Skeletal muscle tissue (tissue), 4 donors: Measurements from ENCODE around the gene SCAF11. TPM values are rescaled to one million over a fixed set of nuclear protein-coding genes. Genes with fewer than 3 reads are reported as not detected.

Source experiments
- H3K27ac ChIP-seq: one replicate; pipeline ENCODE4 v1.7.0; 2013; ENCODE audit warnings: mild to moderate bottlenecking, low read depth, low read length, inconsistent platforms
- H3K27me3 ChIP-seq, 3 donors: one replicate each; pipeline ENCODE4 v1.7.0; 2013; ENCODE audit warnings: low read length in 3 of 3; ENCODE audit not compliant: control insufficient read depth in 3 of 3, insufficient read depth in 3 of 3
- H3K36me3 ChIP-seq, 3 donors: one replicate each; pipeline ENCODE4 v1.7.0; 2013; ENCODE audit warnings: low read length in 3 of 3; ENCODE audit not compliant: control insufficient read depth in 3 of 3, insufficient read depth in 3 of 3
- H3K4me1 ChIP-seq, 3 donors: one replicate each; pipeline ENCODE4 v1.7.0; 2013; ENCODE audit warnings: low read length in 3 of 3, mild to moderate bottlenecking in 3 of 3; ENCODE audit not compliant: control insufficient read depth in 3 of 3, insufficient read depth in 3 of 3
- H3K4me3 ChIP-seq, 3 donors: one replicate each; pipeline ENCODE4 v1.7.0; 2013; ENCODE audit warnings: low read length in 3 of 3
- H3K9ac ChIP-seq, 3 donors: one replicate each; pipeline ENCODE4 v1.7.0; 2013; ENCODE audit warnings: low read length in 3 of 3, mild to moderate bottlenecking in 3 of 3, moderate library complexity in 2 of 3, low read depth in 1 of 3
- H3K9me3 ChIP-seq, 3 donors: one replicate each; pipeline ENCODE4 v1.7.0; 2013; ENCODE audit warnings: low read length in 3 of 3; ENCODE audit not compliant: control insufficient read depth in 3 of 3
- total RNA-seq: library from RNA; depleted of rRNA; stranded (reverse); fragments of >200 nt; gene quantifications from one replicate; pipeline ENCODE4 v1.2.3, GENCODE V29; 2014
- donor health status: Osteomylitis.

The SCAF11 gene
- total RNA-seq, 1 donor from 2014 or later = 78.3 TPM

DNA sequence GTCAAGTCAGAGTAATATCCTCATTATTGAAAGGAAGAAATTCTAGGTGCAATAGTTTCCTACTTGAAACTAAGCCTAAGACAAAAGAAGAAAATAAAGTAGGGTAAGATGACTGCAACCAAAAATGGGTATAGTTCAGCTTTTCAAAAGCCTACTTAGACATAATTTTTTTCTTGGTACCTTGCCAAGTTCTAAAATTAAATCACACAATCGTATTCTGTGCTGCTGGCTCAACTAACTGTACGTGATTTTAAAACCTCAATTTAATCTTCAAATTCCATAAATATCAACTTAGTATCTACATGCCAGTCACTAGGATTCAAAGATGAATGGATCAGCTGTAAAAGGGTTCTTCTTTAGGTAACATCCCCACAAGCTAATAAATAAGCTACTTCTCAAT lies 56.9 kb downstream of the SCAF11 start:
- Histone ChIP-seq H3K4me1 (peaks cover 0 to 5% (median 0%) of the 10 kb centered on the region in 3 donors), H3K9ac (no peak overlapping the region), H3K9me3 (no peaks in the 10 kb centered on the region), H3K27me3 (no peaks in the 10 kb centered on the region), H3K36me3 (peaks cover 3 to 24% (median 17%) of the 10 kb centered on the region in 3 donors), H3K27ac (no peak overlapping the region), H3K4me3 (no peak overlapping the region)

DNA sequence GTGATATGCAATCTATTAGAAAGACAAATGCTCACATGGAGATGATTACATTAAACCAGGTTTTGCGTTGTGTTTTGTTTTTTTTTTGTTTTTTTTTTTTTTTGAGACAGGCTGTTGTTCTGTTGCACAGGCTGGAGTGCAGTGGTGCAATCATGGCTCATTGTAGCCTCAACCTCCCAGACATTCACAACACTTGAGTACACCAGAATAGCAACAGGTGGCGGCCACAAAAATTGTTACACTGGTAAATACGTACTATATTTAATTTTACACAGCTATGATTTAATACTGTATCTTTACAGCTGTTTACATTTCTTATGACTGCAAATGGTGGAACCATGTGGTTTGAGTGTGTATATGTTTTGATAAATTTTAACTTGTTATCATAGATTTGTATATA lies 60.0 kb downstream of the SCAF11 start:
- Histone ChIP-seq H3K9me3 (no peaks in the 10 kb centered on the region), H3K4me3 (no peak overlapping the region), H3K27ac (no peak overlapping the region), H3K9ac (no peak overlapping the region), H3K36me3 (peaks cover 18 to 50% (median 38%) of the 10 kb centered on the region in 3 donors), H3K27me3 (no peaks in the 10 kb centered on the region), H3K4me1 (peaks cover 0 to 5% (median 0%) of the 10 kb centered on the region in 3 donors)

DNA sequence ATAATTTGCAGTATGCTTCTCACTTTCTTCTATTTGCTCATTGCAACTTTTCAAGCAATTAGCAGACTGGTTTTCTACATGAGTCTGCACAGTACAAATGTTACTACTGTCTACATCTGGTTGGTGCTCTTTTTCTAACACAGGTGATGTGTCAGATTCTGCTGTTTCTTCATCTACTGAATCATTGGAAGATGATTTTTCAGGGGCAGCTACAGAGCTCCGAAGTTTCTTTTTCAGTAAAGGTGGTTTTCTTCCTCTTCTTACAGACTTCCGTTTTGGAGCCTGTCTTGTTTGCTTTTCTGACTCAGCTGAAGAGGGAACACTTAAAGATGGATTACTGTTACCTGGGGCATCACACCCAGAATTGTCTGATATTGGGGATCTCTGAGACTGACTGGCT lies 62.1 kb downstream of the SCAF11 start:
- Histone ChIP-seq H3K36me3 (peaks cover 21 to 57% (median 49%) of the 10 kb centered on the region in 3 donors), H3K27me3 (no peaks in the 10 kb centered on the region), H3K27ac (no peak overlapping the region), H3K4me1 (no peaks in the 10 kb centered on the region), H3K9ac (no peak overlapping the region), H3K9me3 (no peaks in the 10 kb centered on the region), H3K4me3 (no peak overlapping the region)

DNA sequence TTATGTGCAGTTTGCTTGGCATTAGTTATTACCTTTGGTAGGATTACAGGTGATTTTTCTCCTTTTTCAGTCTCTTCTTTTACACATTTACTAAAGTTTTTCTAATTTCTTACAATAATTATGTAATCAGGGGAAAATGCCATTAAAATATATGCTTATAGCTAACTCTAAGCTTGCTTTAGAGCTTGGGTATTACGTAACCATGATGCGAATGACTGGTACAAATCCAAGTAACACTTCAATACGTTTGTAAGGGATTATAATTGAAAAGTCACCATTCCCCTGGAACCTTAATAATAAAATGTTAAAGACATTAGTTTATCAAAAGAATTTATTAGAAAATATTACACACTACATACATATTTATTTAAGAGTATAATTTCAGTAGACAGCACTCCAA lies 71.6 kb downstream of the SCAF11 start:
- H3K9ac ChIP-seq = no peak overlapping the region

DNA sequence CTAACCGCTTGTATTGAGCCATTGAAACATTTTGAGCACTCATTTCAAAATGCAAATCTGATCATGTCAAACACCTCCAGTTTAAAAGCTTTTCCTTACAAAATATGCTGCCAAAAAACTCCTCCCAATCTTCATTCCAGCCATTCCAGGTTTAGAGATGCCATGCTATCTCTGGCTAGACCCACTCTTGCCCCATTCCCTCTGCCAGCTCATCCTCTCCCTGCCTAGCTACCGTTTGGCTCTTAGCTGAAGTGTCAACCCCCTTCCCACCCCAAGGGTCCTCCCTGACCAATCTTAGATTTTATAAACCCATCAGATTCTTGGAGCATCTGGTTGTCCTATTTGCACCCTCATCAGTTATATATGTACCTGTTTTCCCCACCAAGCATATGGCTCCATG lies 75.0 kb downstream of the SCAF11 start:
- H3K4me3 ChIP-seq = no peak overlapping the region
- H3K27me3 ChIP-seq = no peaks in the 10 kb centered on the region
- peaks cover 2 to 11% (median 10%) of the 10 kb centered on the region in 3 donors for H3K36me3 ChIP-seq

More for the DNA sequence above, 71.6 kb downstream of the SCAF11 start:
- no peak overlapping the region for H3K4me3 ChIP-seq
- H3K9me3 ChIP-seq = no peaks in the 10 kb centered on the region
- no peaks in the 10 kb centered on the region for H3K27me3 ChIP-seq
- H3K36me3 ChIP-seq = peaks cover 8 to 26% (median 21%) of the 10 kb centered on the region in 3 donors
- H3K27ac ChIP-seq = no peak overlapping the region
- H3K4me1 ChIP-seq = no peaks in the 10 kb centered on the region

DNA sequence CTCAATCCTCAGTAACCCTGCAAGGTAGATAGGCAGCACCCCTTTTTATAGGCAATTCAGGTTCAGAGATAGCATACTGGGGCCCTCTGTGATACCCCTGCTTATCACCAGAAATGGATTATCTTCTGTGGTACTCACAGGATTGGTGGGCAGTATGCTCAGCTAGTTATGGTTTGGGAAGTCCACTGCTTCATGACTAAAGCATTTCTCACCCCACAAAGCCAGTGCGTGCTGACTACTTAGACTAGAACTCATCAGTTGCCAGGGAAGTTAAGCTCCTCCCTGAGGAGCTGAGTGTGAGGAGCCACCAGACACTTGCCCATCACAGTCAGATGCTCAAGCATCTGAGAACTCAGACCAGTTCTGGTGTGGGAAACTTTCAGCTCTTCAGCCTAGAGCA lies 76.3 kb downstream of the SCAF11 start:
- no peaks in the 10 kb centered on the region for H3K27me3 ChIP-seq
- H3K9ac ChIP-seq = no peak overlapping the region
- no peak overlapping the region for H3K27ac ChIP-seq
- no peaks in the 10 kb centered on the region for H3K4me1 ChIP-seq
- no peaks in the 10 kb centered on the region for H3K9me3 ChIP-seq
- no peak overlapping the region for H3K4me3 ChIP-seq
- peaks cover 2 to 11% (median 10%) of the 10 kb centered on the region in 3 donors for H3K36me3 ChIP-seq

More for the DNA sequence above, 75.0 kb downstream of the SCAF11 start:
- Histone ChIP-seq H3K9ac (no peak overlapping the region), H3K27ac (no peak overlapping the region), H3K9me3 (no peaks in the 10 kb centered on the region), H3K4me1 (no peaks in the 10 kb centered on the region)

DNA sequence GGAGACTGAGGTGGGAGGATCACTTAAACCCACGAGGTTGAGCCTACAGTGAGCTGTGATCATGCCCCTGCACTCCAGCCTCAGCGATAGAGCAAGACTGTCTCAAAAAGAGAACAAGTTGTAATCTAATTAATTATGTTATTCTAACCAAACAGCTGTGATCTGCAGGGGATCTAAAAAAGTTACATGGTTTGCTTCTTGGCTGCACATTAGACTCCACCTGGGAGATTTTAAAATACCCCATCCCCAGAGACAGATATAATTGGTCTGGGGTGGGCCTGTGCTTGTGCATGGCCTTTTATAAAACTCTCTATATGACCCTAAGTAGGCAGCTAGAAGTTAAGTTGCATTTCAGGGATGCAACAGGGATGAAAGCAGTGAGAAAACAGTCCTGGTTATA lies 76.7 kb downstream of the SCAF11 start:
- no peak overlapping the region for H3K27ac ChIP-seq
- no peak overlapping the region for H3K4me3 ChIP-seq
- H3K36me3 ChIP-seq = peaks cover 2 to 7% (median 7%) of the 10 kb centered on the region in 3 donors
- H3K27me3 ChIP-seq = no peaks in the 10 kb centered on the region
- no peaks in the 10 kb centered on the region for H3K9me3 ChIP-seq
- no peak overlapping the region for H3K9ac ChIP-seq
- no peaks in the 10 kb centered on the region for H3K4me1 ChIP-seq

DNA sequence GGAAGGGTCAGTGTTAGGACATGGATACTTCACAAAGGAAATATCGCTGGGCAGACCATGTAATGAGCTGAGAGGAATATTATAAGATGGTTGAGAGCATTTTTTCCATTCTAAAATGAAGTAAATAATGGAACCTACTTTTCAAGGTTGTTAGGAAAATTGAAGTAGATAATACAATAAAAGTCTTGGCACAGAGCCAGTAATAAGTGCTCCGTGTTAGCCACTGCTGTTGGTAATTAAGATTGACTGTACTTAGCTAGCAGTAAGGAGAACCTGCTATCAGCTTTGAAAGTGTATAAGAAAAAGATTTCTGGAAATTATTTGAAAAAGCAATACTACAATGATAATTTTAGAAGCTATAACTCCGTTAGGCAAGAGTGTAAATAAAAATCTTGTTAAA lies 77.6 kb downstream of the SCAF11 start:
- Histone ChIP-seq H3K9me3 (no peaks in the 10 kb centered on the region), H3K4me1 (no peaks in the 10 kb centered on the region), H3K9ac (no peak overlapping the region), H3K36me3 (peaks cover 2 to 7% (median 6%) of the 10 kb centered on the region in 3 donors), H3K27ac (no peak overlapping the region), H3K4me3 (no peak overlapping the region), H3K27me3 (no peaks in the 10 kb centered on the region)

DNA sequence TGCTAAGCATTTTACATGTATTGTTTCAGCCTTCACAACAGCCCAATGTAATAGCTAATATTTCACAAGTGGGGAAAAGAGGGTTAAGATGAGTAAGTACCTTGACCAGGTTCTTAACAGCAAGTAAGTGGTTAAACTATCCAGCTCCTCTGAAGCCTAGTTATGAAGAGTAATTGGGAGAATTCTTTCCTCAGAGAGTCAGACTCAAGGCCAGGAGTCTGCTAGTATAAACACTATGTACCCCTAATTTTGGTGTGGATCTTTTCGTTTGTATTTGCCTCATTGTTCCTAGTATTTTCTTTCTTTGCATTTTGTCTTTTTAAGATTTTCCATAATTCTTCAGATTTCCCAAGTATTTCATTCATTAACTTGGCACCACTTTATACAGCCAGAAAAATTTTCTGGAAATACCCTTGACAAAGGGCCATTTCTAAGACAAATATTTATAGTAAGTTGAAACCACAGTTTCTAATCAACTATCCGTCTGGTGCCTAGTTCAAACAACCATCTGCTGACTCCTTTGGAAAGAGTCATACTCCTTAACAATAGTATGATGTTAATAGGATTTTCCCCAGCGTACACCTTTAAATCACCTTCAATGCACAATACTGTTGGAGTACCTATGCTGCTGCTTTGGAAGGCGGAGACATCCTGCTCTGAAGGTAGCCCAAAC lies 81.2 kb downstream of the SCAF11 start:
- Histone ChIP-seq H3K36me3 (peaks cover 0 to 9% (median 4%) of the 10 kb centered on the region in 3 donors), H3K4me1 (no peaks in the 10 kb centered on the region), H3K27ac (no peak overlapping the region), H3K9me3 (no peaks in the 10 kb centered on the region), H3K4me3 (no peak overlapping the region), H3K27me3 (no peaks in the 10 kb centered on the region), H3K9ac (no peak overlapping the region)

DNA sequence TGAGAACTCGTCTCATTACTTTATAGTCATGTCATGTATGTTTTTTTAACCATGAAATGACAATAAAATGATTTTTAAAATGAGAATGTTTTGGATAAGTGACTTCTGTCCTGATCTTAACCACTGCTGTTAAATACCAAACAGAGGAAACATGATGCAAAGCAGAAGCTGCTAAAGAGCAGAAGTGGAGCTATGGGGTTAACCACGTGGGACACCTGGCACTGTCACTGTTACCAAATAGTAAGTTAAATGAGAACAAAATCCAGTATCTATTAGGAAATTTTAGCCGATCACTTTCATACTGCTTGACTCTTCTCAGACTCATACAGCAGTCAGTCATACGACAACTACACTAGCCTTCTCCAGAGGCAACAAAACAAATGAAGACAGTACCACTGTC lies 82.4 kb downstream of the SCAF11 start:
- Histone ChIP-seq H3K4me1 (no peaks in the 10 kb centered on the region), H3K36me3 (peaks cover 0 to 9% (median 4%) of the 10 kb centered on the region in 3 donors), H3K9me3 (no peaks in the 10 kb centered on the region), H3K27me3 (no peaks in the 10 kb centered on the region), H3K9ac (no peak overlapping the region), H3K27ac (no peak overlapping the region), H3K4me3 (no peak overlapping the region)
